CD14-positive monocyte (primary cell): ENCODE data around the gene BLOC1S6. TPM values are rescaled to one million over a fixed set of nuclear protein-coding genes. Genes with fewer than 3 reads are reported as not detected.

Source experiments
- DNase-seq, 3 donors: peaks; one replicate each; pipeline ENCODE4 v3.0.0-alpha.2; 2011 to 2022
- H2AFZ ChIP-seq: 2 replicates; pipeline ENCODE4 v1.6.0; 2012; ENCODE audit warnings: mild to moderate bottlenecking, low read depth, low read length, inconsistent platforms; ENCODE audit not compliant: insufficient read depth, poor library complexity, severe bottlenecking
- H3K27ac ChIP-seq, 2 donors: 1 replicate in 1 of 2; 2 replicates in 1 of 2; pipeline ENCODE4 v1.5.1; 2012 to 2013; ENCODE audit warnings: low read length in 2 of 2, control low read depth in 1 of 2, inconsistent platforms in 1 of 2, low read depth in 1 of 2, mild to moderate bottlenecking in 1 of 2
- H3K27me3 ChIP-seq, 2 donors: one replicate each; pipeline versions ENCODE4 v1.6.0 to v1.6.1; 2011 to 2013; ENCODE audit warnings: low read length in 2 of 2; ENCODE audit not compliant: control insufficient read depth in 2 of 2, insufficient read depth in 2 of 2
- H3K36me3 ChIP-seq, 2 donors: replicated peaks in 1 of 2; 1 replicate in 1 of 2; 2 replicates in 1 of 2; pipeline versions ENCODE4 v1.5.1 to v1.6.1; 2012 to 2013; ENCODE audit warnings: low read length in 2 of 2, control low read depth in 1 of 2, inconsistent platforms in 1 of 2, mild to moderate bottlenecking in 1 of 2; ENCODE audit not compliant: insufficient read depth in 2 of 2, control insufficient read depth in 1 of 2
- H3K4me1 ChIP-seq, 2 donors: 1 replicate in 1 of 2; 2 replicates in 1 of 2; pipeline versions ENCODE4 v1.5.1 to v1.6.1; 2012 to 2013; ENCODE audit warnings: low read length in 2 of 2, control low read depth in 1 of 2, inconsistent platforms in 1 of 2, mild to moderate bottlenecking in 1 of 2, moderate library complexity in 1 of 2; ENCODE audit not compliant: insufficient read depth in 2 of 2, control insufficient read depth in 1 of 2
- H3K4me2 ChIP-seq: replicated peaks from 2 replicates; pipeline ENCODE3; 2012; ENCODE audit warnings: low read length, moderate library complexity, mild to moderate bottlenecking; ENCODE audit not compliant: poor library complexity, severe bottlenecking; ENCODE audit errors: extremely low read depth
- H3K4me3 ChIP-seq, 3 experiments: fragments of 200-600 bp in 1 of 3; sonication (generic) in 1 of 3; replicated peaks in 1 of 3; 1 replicate in 2 of 3; 2 replicates in 1 of 3; pipeline ENCODE4 v1.5.1; 2011 to 2013; ENCODE audit warnings: low read length in 3 of 3, mild to moderate bottlenecking in 3 of 3, control low read depth in 2 of 3, low read depth in 2 of 3, inconsistent platforms in 1 of 3, moderate library complexity in 1 of 3
- H3K79me2 ChIP-seq: 2 replicates; pipeline ENCODE4 v1.6.0; 2012; ENCODE audit warnings: mild to moderate bottlenecking, control low read depth, inconsistent platforms, low read length, moderate library complexity; ENCODE audit not compliant: insufficient read depth
- H3K9ac ChIP-seq: 2 replicates; pipeline ENCODE4 v1.6.0; 2017; ENCODE audit warnings: low read length, mild to moderate bottlenecking; ENCODE audit not compliant: insufficient read depth, poor library complexity, severe bottlenecking
- H3K9me3 ChIP-seq, 2 donors: replicated peaks in 1 of 2; 1 replicate in 1 of 2; 2 replicates in 1 of 2; pipeline versions ENCODE4 v1.5.1 to v1.6.1; 2012 to 2013; ENCODE audit warnings: low read length in 2 of 2, control low read depth in 1 of 2; ENCODE audit not compliant: control insufficient read depth in 1 of 2, insufficient read depth in 1 of 2
- H4K20me1 ChIP-seq: 2 replicates; pipeline ENCODE4 v1.6.0; 2012; ENCODE audit warnings: mild to moderate bottlenecking, low read length, control low read depth, moderate library complexity; ENCODE audit not compliant: insufficient read depth
- H3K27ac Mint-ChIP-seq, 7 donors: one replicate each; pipeline ENCODE4 v1.8.0; 2020; ENCODE audit warnings: mild to moderate bottlenecking in 7 of 7, mixed read lengths in 7 of 7, moderate library complexity in 6 of 7, inconsistent platforms in 2 of 7
- H3K27me3 Mint-ChIP-seq, 3 donors: one replicate each; pipeline ENCODE4 v1.8.0; 2021 to 2022; ENCODE audit warnings: low read depth in 3 of 3, mild to moderate bottlenecking in 3 of 3, mixed read lengths in 3 of 3, moderate library complexity in 3 of 3, inconsistent platforms in 1 of 3
- H3K36me3 Mint-ChIP-seq, 2 donors: one replicate each; pipeline ENCODE4 v1.8.0; 2020; ENCODE audit warnings: mixed read lengths in 2 of 2, inconsistent platforms in 1 of 2, mild to moderate bottlenecking in 1 of 2
- H3K4me1 Mint-ChIP-seq: one replicate; pipeline ENCODE4 v1.8.0; 2020; ENCODE audit warnings: mild to moderate bottlenecking, mixed read lengths
- H3K4me3 Mint-ChIP-seq, 2 donors: one replicate each; pipeline ENCODE4 v1.8.0; 2020; ENCODE audit warnings: mild to moderate bottlenecking in 2 of 2, mixed read lengths in 2 of 2, moderate library complexity in 1 of 2
- H3K9me3 Mint-ChIP-seq, 7 donors: one replicate each; pipeline ENCODE4 v1.8.0; 2020 to 2022; ENCODE audit warnings: mixed read lengths in 7 of 7, mild to moderate bottlenecking in 6 of 7, moderate library complexity in 6 of 7, inconsistent platforms in 2 of 7
- CTCF ChIP-seq: fragments of 200-600 bp; IDR thresholded peaks from one replicate; pipeline ENCODE4 v1.8.0; 2022; ENCODE audit warnings: antibody characterized with exemption, mild to moderate bottlenecking
- WGBS: methylation state at CpG from one replicate; pipeline ENCODE4 v1.1.5; 2013; ENCODE audit warnings: missing lambda C conversion rate; ENCODE audit not compliant: insufficient coverage; 5-methylcytosine and 5-hydroxymethylcytosine counted together
- intact Hi-C, 2 donors: fragments of 100-400 bp; cut with micrococcal nuclease; formaldehyde crosslinking; loops; one replicate each; pipeline versions ENCODE4 v1.15.0 to v1.15.1; 2023
- polyA plus RNA-seq, 3 donors: library from polyadenylated mRNA; depleted of rRNA in 1 of 3; unstranded in 2 of 3; stranded (reverse) in 1 of 3; fragments of 300-500 nt in 2 of 3; fragments of >200 nt in 1 of 3; fragmentation: Illumina TruSeq in 2 of 3; gene quantifications; 1 replicate in 2 of 3; 2 replicates in 1 of 3; pipeline ENCODE4 v1.2.3, GENCODE V29; 2012 to 2021

BLOC1S6 gene
- polyA plus RNA-seq, 3 donors, result 16.8 to 54.9 (median 47.9) TPM

GRCh38 chr15:45555934-45556608, 31.1 kb upstream of the BLOC1S6 start:
- Mint-ChIP-seq H3K4me3 (peak overlapping the region in 1 of 2 donors; percentile 33), H3K27ac (peak overlapping the region in 3 of 7 donors; percentile 30 to 70 (median 64)), H3K27me3 (peaks cover 11 to 31% (median 19%) of the 10 kb centered on the region in 3 donors), H3K9me3 (peaks cover 0 to 2% (median 0%) of the 10 kb centered on the region in 7 donors), H3K4me1 (peaks cover 12% of the 10 kb centered on the region), H3K36me3 (no peaks in the 10 kb centered on the region)
- no peak overlapping the region for H3K4me3 ChIP-seq
- H3K4me2 ChIP-seq, result no peak overlapping the region
- H3K9ac ChIP-seq, result no peak overlapping the region
- no peak for TF ChIP-seq CTCF
- H3K27me3 ChIP-seq, result peaks cover 0 to 11% of the 10 kb centered on the region in 2 donors
- H4K20me1 ChIP-seq, result no peaks in the 10 kb centered on the region
- DNase-seq, result peak; percentile 38 to 67 (median 44)
- no peaks in the 10 kb centered on the region for H3K9me3 ChIP-seq
- no peaks in the 10 kb centered on the region for H3K79me2 ChIP-seq
- no CpG with 5 or more reads among the region's 3 CpGs for WGBS
- H3K27ac ChIP-seq, result no peak overlapping the region
- peaks cover 9 to 15% of the 10 kb centered on the region in 2 donors for H3K4me1 ChIP-seq
- no peaks in the 10 kb centered on the region for H3K36me3 ChIP-seq
- H2AFZ ChIP-seq, result no peak overlapping the region
- intact Hi-C loops, result no loop called here

- Histone ChIP-seq H3K36me3 (no peaks in the 10 kb centered on the region), H3K9me3 (no peaks in the 10 kb centered on the region), H3K4me1 (peaks cover 16 to 17% of the 10 kb centered on the region in 2 donors), H3K4me3 (no peak overlapping the region), H3K79me2 (no peaks in the 10 kb centered on the region), H2AFZ (no peak overlapping the region), H3K27me3 (peaks cover 0 to 3% of the 10 kb centered on the region in 2 donors), H4K20me1 (no peaks in the 10 kb centered on the region), H3K27ac (peak overlapping the region in 1 of 2 donors; percentile 1), H3K9ac (no peak overlapping the region), H3K4me2 (peak overlapping the region; percentile 58)
- peaks cover 0 to 9% (median 0%) of the 10 kb centered on the region in 7 donors for H3K9me3 Mint-ChIP-seq
- peaks cover 0 to 22% (median 15%) of the 10 kb centered on the region in 3 donors for H3K27me3 Mint-ChIP-seq
- no peaks in the 10 kb centered on the region for H3K36me3 Mint-ChIP-seq
- peak overlapping the region; percentile 37 to 84 (median 63) for H3K27ac Mint-ChIP-seq
- TF ChIP-seq CTCF, result no peak
- peak overlapping the region in 1 of 2 donors; percentile 65 for H3K4me3 Mint-ChIP-seq
- DNase-seq, result peak; percentile 49 to 70 (median 58)
- peaks cover 21% of the 10 kb centered on the region for H3K4me1 Mint-ChIP-seq
- no CpG with 5 or more reads among the region's 3 CpGs for whole genome bisulfite sequencing
- intact Hi-C loops, result no loop called here
Observed at GRCh38 chr15:45572617-45573016, 14.6 kb upstream of the BLOC1S6 start.
